K562 (cell line): ENCODE data around the gene RABIF. TPM values are rescaled to one million over a fixed set of nuclear protein-coding genes. Genes with fewer than 3 reads are reported as not detected.

ENCODE experiments used
- CREB1 ChIP-seq, 2 experiments: sonication (generic) in 1 of 2; formaldehyde crosslinking in 1 of 2; IDR thresholded peaks; 2 replicates each; pipeline versions ENCODE4 v1.6.1 to v1.8.0; 2012 to 2022; ENCODE audit warnings: inconsistent platforms in 1 of 2, mild to moderate bottlenecking in 1 of 2, missing genetic modification reagents in 1 of 2, moderate library complexity in 1 of 2
- GTF2F1 ChIP-seq: IDR thresholded peaks from 2 replicates; pipeline ENCODE4 v1.6.1; 2011; ENCODE audit warnings: low read depth, low read length, improper control_type of control experiment
- MCM7 ChIP-seq, 2 experiments: fragments of 450-650 bp; IDR thresholded peaks; 2 replicates each; pipeline ENCODE4 v1.6.1; 2016 to 2018
- MNT ChIP-seq, 2 experiments: fragments of 450-650 bp; conservative IDR thresholded peaks; 2 replicates each; pipeline ENCODE4 v1.6.1; 2017; ENCODE audit warnings: mild to moderate bottlenecking in 2 of 2, moderate library complexity in 2 of 2
- NRF1 ChIP-seq, 2 experiments: fragments of 450-650 bp; IDR thresholded peaks in 1 of 2; conservative IDR thresholded peaks in 1 of 2; 2 replicates each; pipeline ENCODE4 v1.6.1; 2014; ENCODE audit warnings: mild to moderate bottlenecking in 2 of 2
- RCOR1 ChIP-seq, 2 experiments: IDR thresholded peaks; 2 replicates each; pipeline ENCODE4 v1.6.1; 2012; ENCODE audit warnings: low read depth in 2 of 2, low read length in 2 of 2, borderline replicate concordance in 1 of 2, improper control_type of control experiment in 1 of 2
- THRAP3 ChIP-seq: fragments of 450-650 bp; IDR thresholded peaks from 2 replicates; pipeline ENCODE4 v1.6.1; 2016; ENCODE audit warnings: mild to moderate bottlenecking, inconsistent platforms, borderline replicate concordance
- ZBED1 ChIP-seq: IDR thresholded peaks from 2 replicates; pipeline ENCODE4 v1.6.1; 2014
- ZNF133 ChIP-seq: fragments of 250-450 bp; sonication (Bioruptor Pico); IDR thresholded peaks from 2 replicates; pipeline ENCODE4 v1.4.0; 2020; ENCODE audit warnings: mild to moderate bottlenecking
- ZNF436 ChIP-seq: fragments of 250-450, 450-650 bp; sonication (Bioruptor Pico); formaldehyde crosslinking; IDR thresholded peaks from 2 replicates; pipeline ENCODE4 v1.7.0; 2020; ENCODE audit warnings: mild to moderate bottlenecking
- polyA plus RNA-seq, 8 experiments: library from polyadenylated mRNA; depleted of rRNA in 4 of 8; stranded (reverse) in 5 of 8; unstranded in 3 of 8; fragments of >200 nt; fragmentation: Nextera tagmentation in 2 of 8; fragmentation: Illumina TruSeq in 1 of 8; extraction: Ambion mirVana in 2 of 8; extraction: Trizol in 1 of 8; gene quantifications; 2 replicates each; pipeline versions ENCODE4 v1.2.1 to v1.2.3, GENCODE V29; 2011 to 2014; ENCODE audit warnings: inconsistent platforms in 1 of 8, missing spikeins in 1 of 8
- total RNA-seq, 7 experiments: library from RNA; depleted of rRNA in 6 of 7; stranded (reverse); fragments of >200 nt in 6 of 7; fragmentation: Illumina TruSeq in 2 of 7; extraction: Trizol in 2 of 7; gene quantifications; 2 replicates each; pipeline versions ENCODE4 v1.2.1 to v1.2.3, GENCODE V29; 2011 to 2021; ENCODE audit warnings: low replicate concordance in 1 of 7
- TF ChIP-seq, protein P1 (sequence below): fragments of 450-650 bp; conservative IDR thresholded peaks from 2 replicates; pipeline ENCODE4 v1.6.1; 2016; ENCODE audit warnings: missing genetic modification characterization, low read depth, mild to moderate bottlenecking, control low read depth, missing compliant biosample characterization
- TF ChIP-seq, protein P2 (sequence below): fragments of 450-650 bp; IDR thresholded peaks from 2 replicates; pipeline ENCODE4 v1.6.1; 2016; ENCODE audit warnings: mild to moderate bottlenecking, moderate library complexity

The RABIF gene
- total and polyA plus RNA-seq, 9 of the 15 experiments (the other 6 are each of a cell fraction or from before 2014, with no cell fraction given), result 7.4 to 20.1 (median 11.0) TPM

DNA sequence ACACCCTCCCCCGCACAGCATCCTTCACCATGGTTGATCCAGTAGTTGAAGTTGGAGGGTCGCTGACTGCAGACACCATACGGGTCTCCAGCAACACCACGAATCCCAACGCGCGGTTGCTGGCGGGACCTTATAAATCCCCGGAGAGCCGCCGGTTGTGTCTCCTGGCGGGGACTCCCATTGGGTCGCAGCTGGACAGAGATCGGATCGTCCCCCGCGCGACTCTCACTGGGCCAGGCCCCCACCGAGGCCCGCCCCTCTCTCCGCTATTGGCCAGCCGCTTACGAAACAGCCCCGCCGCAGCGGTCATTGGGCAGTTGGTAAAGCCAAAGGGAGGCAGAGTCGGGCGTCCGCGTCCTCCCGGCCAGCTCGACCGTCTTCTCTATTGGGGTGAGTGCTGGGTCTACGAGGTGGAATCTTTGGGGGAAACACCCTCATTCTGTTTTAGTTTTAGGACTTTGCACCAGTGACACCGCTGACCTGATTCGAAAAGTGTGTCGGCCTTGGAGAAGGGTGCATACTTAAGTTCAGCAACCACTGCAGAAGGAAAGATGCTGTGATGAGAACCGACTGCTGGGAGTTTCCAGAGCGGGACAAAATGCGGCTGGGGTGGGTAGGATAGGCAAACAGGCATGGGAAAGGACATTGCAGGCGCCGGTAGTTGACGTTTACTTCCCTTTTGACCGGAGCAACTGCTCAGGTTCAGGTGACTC, 27.4 kb downstream of the RABIF start (continued):
- TF ChIP-seq RCOR1 (IDR thresholded peaks at IDR 0.05; ENCODE audit: borderline replicate concordance in 1 of 2, low read depth in 2 of 2, low read length in 2 of 2) (0 out of 4 replicates have a peak, but pooled peaks of 1 of the 2 experiments have one; percentile 48), MCM7 (IDR thresholded peaks at IDR 0.05) (no peak), GTF2F1 (no peak), CREB1 (IDR thresholded peaks at IDR 0.05) (0 out of 2 replicates have a peak, but pooled peaks have one; percentile 15), CREB1 (CRISPR knock-in tag; IDR thresholded peaks at IDR 0.05) (peak; percentile 57), MNT (conservative IDR thresholded peaks at IDR 0.05) (peak in 1 of 2 experiments; percentile 21; a peak in 2 of 4 replicates), THRAP3 (no peak), ZBED1 (no peak), ZNF436 (CRISPR knock-in tag) (no peak), NRF1 (conservative IDR thresholded peaks at IDR 0.05 in 1 of 2, IDR thresholded peaks at IDR 0.05 in 1 of 2) (peak in 1 of 2 experiments; percentile 64; a peak in 3 of 4 replicates), ZNF133 (no peak)
- TF ChIP-seq, protein P1, sequence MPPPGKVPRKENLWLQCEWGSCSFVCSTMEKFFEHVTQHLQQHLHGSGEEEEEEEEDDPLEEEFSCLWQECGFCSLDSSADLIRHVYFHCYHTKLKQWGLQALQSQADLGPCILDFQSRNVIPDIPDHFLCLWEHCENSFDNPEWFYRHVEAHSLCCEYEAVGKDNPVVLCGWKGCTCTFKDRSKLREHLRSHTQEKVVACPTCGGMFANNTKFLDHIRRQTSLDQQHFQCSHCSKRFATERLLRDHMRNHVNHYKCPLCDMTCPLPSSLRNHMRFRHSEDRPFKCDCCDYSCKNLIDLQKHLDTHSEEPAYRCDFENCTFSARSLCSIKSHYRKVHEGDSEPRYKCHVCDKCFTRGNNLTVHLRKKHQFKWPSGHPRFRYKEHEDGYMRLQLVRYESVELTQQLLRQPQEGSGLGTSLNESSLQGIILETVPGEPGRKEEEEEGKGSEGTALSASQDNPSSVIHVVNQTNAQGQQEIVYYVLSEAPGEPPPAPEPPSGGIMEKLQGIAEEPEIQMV (tag), result peak; percentile 79
- TF ChIP-seq, protein P2, sequence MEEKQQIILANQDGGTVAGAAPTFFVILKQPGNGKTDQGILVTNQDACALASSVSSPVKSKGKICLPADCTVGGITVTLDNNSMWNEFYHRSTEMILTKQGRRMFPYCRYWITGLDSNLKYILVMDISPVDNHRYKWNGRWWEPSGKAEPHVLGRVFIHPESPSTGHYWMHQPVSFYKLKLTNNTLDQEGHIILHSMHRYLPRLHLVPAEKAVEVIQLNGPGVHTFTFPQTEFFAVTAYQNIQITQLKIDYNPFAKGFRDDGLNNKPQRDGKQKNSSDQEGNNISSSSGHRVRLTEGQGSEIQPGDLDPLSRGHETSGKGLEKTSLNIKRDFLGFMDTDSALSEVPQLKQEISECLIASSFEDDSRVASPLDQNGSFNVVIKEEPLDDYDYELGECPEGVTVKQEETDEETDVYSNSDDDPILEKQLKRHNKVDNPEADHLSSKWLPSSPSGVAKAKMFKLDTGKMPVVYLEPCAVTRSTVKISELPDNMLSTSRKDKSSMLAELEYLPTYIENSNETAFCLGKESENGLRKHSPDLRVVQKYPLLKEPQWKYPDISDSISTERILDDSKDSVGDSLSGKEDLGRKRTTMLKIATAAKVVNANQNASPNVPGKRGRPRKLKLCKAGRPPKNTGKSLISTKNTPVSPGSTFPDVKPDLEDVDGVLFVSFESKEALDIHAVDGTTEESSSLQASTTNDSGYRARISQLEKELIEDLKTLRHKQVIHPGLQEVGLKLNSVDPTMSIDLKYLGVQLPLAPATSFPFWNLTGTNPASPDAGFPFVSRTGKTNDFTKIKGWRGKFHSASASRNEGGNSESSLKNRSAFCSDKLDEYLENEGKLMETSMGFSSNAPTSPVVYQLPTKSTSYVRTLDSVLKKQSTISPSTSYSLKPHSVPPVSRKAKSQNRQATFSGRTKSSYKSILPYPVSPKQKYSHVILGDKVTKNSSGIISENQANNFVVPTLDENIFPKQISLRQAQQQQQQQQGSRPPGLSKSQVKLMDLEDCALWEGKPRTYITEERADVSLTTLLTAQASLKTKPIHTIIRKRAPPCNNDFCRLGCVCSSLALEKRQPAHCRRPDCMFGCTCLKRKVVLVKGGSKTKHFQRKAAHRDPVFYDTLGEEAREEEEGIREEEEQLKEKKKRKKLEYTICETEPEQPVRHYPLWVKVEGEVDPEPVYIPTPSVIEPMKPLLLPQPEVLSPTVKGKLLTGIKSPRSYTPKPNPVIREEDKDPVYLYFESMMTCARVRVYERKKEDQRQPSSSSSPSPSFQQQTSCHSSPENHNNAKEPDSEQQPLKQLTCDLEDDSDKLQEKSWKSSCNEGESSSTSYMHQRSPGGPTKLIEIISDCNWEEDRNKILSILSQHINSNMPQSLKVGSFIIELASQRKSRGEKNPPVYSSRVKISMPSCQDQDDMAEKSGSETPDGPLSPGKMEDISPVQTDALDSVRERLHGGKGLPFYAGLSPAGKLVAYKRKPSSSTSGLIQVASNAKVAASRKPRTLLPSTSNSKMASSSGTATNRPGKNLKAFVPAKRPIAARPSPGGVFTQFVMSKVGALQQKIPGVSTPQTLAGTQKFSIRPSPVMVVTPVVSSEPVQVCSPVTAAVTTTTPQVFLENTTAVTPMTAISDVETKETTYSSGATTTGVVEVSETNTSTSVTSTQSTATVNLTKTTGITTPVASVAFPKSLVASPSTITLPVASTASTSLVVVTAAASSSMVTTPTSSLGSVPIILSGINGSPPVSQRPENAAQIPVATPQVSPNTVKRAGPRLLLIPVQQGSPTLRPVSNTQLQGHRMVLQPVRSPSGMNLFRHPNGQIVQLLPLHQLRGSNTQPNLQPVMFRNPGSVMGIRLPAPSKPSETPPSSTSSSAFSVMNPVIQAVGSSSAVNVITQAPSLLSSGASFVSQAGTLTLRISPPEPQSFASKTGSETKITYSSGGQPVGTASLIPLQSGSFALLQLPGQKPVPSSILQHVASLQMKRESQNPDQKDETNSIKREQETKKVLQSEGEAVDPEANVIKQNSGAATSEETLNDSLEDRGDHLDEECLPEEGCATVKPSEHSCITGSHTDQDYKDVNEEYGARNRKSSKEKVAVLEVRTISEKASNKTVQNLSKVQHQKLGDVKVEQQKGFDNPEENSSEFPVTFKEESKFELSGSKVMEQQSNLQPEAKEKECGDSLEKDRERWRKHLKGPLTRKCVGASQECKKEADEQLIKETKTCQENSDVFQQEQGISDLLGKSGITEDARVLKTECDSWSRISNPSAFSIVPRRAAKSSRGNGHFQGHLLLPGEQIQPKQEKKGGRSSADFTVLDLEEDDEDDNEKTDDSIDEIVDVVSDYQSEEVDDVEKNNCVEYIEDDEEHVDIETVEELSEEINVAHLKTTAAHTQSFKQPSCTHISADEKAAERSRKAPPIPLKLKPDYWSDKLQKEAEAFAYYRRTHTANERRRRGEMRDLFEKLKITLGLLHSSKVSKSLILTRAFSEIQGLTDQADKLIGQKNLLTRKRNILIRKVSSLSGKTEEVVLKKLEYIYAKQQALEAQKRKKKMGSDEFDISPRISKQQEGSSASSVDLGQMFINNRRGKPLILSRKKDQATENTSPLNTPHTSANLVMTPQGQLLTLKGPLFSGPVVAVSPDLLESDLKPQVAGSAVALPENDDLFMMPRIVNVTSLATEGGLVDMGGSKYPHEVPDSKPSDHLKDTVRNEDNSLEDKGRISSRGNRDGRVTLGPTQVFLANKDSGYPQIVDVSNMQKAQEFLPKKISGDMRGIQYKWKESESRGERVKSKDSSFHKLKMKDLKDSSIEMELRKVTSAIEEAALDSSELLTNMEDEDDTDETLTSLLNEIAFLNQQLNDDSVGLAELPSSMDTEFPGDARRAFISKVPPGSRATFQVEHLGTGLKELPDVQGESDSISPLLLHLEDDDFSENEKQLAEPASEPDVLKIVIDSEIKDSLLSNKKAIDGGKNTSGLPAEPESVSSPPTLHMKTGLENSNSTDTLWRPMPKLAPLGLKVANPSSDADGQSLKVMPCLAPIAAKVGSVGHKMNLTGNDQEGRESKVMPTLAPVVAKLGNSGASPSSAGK, result no peak
